NCI-H82 treated with DMSO at 0.1 percent for 48 hours (cell line): ENCODE results near the gene NPY1R.

Source experiments
- DNase-seq: peaks from one replicate; lab custom pipeline; 2025; ENCODE audit not compliant: unreplicated experiment; lab: John Stamatoyannopoulos, UW

NPY1R gene

DNA sequence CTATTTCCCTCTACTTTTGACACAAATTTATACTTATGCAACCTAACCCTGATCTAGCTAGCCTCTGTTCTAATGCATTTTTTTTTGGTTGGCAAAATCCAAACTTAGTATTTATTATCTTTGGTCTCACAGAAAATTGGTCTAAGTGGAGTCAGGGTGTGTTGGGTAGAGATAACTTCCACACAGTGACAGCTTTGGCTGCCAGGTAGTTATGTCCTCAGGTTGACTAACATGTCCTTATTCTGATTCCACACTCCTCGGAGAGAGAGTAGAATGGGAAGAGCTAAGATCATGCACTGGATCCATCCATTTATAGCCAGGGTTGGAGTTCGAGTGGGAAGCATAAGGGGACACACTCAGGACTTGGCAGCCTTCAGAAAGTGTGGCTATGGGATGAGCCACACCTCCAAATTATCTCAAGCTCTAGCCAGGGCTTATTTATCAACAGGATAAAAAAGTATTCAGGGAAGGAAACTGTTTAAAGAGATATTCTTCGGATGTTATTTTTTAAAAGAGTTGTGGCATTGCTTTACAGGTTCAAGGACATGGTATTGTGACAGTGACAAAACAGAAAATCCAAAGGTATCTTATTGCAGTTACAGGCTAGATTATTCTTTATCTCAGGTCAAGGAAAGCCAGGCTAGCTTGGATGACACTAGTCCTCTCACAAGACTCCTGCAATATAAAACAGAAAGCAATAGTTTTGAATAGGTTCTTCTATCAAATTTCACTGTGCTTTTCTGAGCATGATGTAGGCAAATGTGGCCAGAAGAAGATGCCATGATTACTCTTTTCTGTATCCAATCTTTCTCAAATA lies 51.5 kb downstream of the NPY1R start:
- DNase-seq, result no peak

- DNase-seq, result no peak
These were observed 52.7 kb downstream of the NPY1R start for GRCh38 chr4:163279713-163280112.

- no peak for DNase-seq
These were observed 57.5 kb downstream of the NPY1R start for GRCh38 chr4:163274861-163275260.
